AG04449 (cell line): ENCODE data around the gene ASB11.

Experiments
- CTCF ChIA-PET: fragments of 350-600 bp; formaldehyde crosslinking; extraction: SDS; loops from one replicate; lab custom pipeline; 2021; ENCODE audit warnings: antibody characterized with exemption; lab: Yijun Ruan, JAX
- POLR2A ChIA-PET: fragments of 400-600, 350-600 bp; formaldehyde crosslinking; extraction: SDS; loops from one replicate; lab custom pipeline; 2020; ENCODE audit warnings: antibody characterized with exemption, inconsistent platforms; lab: Yijun Ruan, JAX
- DNase-seq: peaks from one replicate; pipeline ENCODE4 v3.0.0-alpha.2; 2010; ENCODE audit warnings: low read depth, low spot score
- H3K4me3 ChIP-seq: 2 replicates; pipeline ENCODE4 v1.5.1; 2011; ENCODE audit warnings: low read depth, mild to moderate bottlenecking, control low read depth, low read length
- TF ChIP-seq, protein P1 (sequence below): IDR thresholded peaks from one replicate; pipeline ENCODE4 v1.5.1; 2011; ENCODE audit warnings: mild to moderate bottlenecking, moderate library complexity, low read length, control low read depth, inconsistent platforms; ENCODE audit not compliant: insufficient read depth; ENCODE audit errors: missing control alignments

Gene ASB11

DNA sequence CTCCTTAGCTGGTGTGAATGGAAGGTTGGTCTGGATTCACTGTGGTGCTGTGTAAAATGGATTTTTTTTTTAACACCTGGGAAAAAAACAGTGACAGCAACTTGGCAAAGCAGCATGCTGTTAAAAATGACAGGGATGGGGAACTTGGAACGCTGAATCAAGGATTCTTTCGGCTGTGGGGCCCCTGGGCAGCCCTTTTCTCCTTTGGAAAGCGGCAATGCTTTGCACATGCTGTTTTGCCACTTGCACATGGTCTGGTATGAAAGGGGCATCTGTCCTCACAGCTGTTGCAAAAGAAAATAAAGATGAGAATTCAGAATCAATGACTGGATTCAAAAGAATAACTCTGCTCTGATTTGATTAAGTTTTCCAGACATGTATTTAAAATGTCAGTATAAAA, 30.5 kb upstream of the ASB11 start:
- POLR2A ChIA-PET: no interaction called here
- no peak overlapping the region for H3K4me3 ChIP-seq
- TF ChIP-seq, protein P1, sequence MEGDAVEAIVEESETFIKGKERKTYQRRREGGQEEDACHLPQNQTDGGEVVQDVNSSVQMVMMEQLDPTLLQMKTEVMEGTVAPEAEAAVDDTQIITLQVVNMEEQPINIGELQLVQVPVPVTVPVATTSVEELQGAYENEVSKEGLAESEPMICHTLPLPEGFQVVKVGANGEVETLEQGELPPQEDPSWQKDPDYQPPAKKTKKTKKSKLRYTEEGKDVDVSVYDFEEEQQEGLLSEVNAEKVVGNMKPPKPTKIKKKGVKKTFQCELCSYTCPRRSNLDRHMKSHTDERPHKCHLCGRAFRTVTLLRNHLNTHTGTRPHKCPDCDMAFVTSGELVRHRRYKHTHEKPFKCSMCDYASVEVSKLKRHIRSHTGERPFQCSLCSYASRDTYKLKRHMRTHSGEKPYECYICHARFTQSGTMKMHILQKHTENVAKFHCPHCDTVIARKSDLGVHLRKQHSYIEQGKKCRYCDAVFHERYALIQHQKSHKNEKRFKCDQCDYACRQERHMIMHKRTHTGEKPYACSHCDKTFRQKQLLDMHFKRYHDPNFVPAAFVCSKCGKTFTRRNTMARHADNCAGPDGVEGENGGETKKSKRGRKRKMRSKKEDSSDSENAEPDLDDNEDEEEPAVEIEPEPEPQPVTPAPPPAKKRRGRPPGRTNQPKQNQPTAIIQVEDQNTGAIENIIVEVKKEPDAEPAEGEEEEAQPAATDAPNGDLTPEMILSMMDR: no peak
- no peak for DNase-seq
- CTCF ChIA-PET: interaction anchor here (11.6 kb wide), 1 partner anchor 122 kb away, joined by 309 read pairs; no protein-coding TSS in a partner anchor

DNA sequence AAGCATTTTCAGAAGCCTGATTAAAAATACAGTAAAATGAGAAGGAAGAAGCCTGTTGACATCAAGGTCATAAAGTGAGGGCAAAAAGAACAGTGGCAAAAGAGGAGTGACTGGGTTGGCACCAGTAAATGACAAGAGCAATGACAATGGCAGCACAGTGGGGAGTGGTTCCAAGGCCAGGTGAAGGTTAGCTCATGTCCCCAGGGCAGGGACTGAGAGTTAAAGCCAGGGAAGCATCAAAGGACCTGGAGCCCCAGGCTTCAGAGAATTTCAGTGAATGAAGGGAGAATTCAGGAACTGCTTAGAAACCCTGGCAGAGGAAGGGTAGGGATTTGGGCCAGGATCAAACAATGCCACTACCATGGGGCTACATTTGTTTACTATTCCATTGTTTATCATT, 28.7 kb upstream of the ASB11 start:
- ChIA-PET POLR2A (no interaction called here), CTCF (no interaction called here)
- TF ChIP-seq, protein P1: no peak
- DNase-seq: no peak
- H3K4me3 ChIP-seq: no peak overlapping the region

DNA sequence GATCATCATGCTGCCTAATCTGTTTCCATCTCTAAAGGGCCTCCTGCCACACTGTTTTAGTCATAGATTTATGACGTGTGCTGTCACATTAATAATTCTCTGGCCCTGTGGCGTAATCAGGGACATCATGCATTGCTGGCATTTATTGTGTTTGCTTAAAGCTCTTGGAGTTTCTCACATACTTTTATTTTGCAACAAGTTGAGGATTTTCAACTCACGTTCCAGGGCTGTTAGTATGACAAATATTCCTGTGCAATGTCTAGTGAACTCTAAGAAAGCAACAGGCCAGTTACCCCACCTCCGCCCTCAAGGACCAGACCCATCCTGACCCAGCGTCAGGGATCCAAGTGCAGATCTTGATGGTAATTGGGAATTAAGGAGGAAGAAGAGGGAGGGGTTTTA, 27.6 kb upstream of the ASB11 start:
- TF ChIP-seq, protein P1: no peak
- DNase-seq: no peak
- POLR2A ChIA-PET: no interaction called here
- CTCF ChIA-PET: interaction anchor here (1.1 to 1.3 kb wide), 2 partner anchors 124 to 127 kb away, joined by 5 to 7 read pairs; no protein-coding TSS in a partner anchor
- no peak overlapping the region for H3K4me3 ChIP-seq

DNA sequence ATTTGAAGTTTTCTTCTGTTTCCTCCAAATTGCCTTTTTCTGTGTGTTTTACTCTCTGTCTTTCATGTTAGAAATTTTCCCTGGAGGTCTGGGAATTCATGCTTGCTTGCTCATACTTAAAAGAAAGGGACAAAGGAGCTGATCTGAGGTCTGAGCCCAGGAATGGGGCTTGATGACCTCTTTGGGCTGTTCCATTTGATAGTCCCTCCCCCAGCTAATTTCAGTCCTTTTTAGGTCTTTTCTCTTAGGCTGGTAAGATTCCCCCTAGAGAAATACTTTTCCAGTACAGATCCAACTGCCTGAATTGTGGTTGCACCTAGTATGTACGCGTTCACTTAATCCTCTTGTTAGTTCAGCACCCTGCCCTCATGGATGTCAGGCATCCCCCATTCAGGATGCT, 25.4 kb upstream of the ASB11 start:
- TF ChIP-seq, protein P1: no peak
- H3K4me3 ChIP-seq: no peak overlapping the region
- no peak for DNase-seq
- CTCF ChIA-PET: no interaction called here
- POLR2A ChIA-PET: no interaction called here

DNA sequence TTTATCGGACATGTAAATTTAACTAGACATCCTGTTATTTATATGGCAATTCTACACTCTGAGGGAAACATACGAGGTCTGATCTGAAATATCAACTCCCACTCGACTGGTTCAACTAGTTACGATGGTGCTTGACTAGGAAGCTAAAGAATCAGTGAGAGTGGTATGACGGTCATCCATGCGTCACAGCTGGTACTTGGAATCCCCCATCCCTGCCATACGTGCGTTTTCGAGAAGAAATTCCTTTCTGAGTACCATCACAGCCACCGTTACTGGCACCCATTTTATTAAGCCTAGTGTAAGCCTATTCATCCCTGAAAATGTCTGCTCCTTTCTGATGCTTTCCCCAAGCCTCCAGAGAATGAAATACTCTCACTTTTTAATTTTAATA, 20.6 kb upstream of the ASB11 start:
- CTCF ChIA-PET: interaction anchor here (2.2 kb wide), 1 partner anchor 13 kb away, joined by 12 read pairs; no protein-coding TSS in a partner anchor
- TF ChIP-seq, protein P1: no peak
- DNase-seq: no peak
- POLR2A ChIA-PET: no interaction called here
- H3K4me3 ChIP-seq: peak overlapping the region; percentile 59

DNA sequence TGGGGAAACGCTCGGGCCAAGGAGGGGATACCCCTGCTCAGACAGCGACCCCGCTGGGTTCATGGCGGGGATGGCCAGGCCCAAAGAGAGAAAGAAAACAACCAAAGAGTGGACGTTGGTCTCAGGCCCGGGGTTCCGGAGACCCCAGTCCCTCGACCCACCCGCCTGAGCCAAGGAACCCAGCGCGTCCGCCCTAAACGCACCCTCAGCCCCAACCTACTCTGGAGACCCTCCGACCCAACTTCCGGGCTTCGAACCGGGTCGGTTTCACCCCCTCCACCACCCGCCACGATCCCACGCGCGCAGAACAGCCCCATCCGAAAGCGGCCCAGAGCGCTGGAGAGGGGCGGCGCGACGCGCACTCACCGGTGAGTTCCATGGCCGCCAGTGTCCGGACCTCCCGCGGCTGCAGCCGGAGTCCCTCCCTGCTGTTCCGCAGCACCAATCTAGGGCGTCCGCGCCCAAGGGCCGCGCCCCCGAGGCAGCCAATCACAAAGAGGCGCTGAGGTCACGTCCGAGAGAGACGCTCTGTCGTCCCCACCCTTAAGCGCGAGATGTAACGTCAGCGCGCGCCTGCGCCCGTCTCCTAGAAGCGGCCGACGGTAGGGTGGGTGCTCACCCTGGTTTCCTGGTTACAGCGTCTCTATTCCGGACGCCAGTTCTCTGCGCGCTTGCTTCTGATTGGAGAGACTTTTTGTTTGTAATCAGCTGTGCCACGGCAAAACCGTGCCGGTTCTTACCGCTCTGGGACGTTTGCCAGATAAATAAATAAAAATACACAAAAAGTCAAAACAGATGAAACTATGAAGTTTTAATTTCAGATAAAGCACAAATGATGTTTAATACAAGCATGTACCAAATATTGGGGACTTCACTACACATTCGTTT, 19.9 kb upstream of the ASB11 start, which contains the start of gene PIGA:
TSS of gene PIGA (minus strand) at position 389 of the 888 bp plus-strand sequence. CDS start 3,593 bp downstream, outside the sequence.
- peak within 1 kb of the TSS; percentile 74 for H3K4me3 ChIP-seq
- TF ChIP-seq, protein P1: no peak
- CTCF ChIA-PET: interaction anchor here (2.2 kb wide), 1 partner anchor 14 kb away, joined by 12 read pairs; no protein-coding TSS in a partner anchor
- POLR2A ChIA-PET: no interaction called here
- peak; percentile 74 for DNase-seq
